DMS153 (cell line): ENCODE results near the gene FAM78A.
"Not testable (repeated sequence)": the region's sequence is repeated elsewhere in the genome, so short reads cannot be mapped to it uniquely, and the experiment has no call there.

ENCODE experiments used
- DNase-seq: peaks from one replicate; lab custom pipeline; 2025; lab: John Stamatoyannopoulos, UW

FAM78A gene

DNA sequence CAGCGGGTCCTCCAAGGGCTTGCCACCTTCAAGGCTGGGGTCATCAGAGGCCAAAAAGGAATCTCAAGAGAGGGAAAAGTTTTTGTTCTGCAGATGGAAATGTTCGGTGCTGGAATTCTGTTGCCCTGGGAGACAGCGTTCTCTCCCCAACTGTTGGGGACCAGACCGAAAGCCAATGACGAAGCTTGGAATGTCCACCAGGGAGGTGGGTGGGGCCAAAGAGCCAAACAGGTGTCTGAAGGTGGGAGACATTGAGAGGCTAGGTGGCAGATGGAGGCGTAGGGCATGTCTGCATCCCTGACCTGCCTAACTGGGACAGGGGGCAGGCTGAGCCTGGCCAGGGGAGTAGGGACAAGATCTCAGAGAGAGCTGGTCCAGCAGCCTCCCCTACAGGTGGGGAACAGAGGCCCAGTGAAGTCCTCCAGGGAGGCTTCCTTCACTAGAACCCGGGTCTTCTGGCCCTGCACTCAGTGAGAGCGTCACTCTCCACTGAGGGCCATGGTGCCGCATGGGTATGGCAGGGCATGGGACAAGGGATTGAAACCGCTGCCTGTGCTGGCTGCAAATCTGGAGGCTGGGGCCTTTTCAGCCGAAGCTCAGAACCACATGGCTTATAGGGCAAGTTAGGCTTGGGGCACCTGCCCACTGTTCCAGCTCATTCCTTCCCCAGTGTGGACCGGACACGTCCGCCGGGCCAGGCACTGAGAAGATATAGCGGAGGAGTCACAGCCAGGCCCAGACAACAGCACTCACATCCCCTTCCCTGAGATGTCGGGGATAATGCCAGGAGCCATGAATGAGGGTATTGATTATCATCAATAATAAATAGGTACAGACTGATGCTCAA is 5.0 kb upstream of the FAM78A start:
- DNase-seq, result no peak

DNA sequence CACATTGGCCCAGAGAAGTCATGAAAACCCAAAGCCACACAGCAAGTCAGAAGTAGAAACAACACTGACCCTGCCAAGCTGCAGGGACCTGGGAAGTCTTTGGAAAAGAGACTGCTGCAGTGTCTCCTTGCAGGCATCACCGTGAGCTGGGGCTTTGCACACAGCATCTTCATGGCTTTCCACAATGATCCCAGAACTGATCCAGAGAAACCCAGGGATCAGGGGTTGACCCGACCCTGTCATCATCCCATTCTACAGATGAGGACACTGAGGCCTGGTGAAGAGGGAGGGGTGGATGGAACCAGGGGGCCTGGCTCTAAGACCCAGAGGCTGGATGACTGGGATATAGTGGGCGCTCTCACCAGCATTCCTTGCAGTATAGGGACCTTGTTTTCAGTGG is 4.3 kb upstream of the FAM78A start:
- no peak for DNase-seq

DNA sequence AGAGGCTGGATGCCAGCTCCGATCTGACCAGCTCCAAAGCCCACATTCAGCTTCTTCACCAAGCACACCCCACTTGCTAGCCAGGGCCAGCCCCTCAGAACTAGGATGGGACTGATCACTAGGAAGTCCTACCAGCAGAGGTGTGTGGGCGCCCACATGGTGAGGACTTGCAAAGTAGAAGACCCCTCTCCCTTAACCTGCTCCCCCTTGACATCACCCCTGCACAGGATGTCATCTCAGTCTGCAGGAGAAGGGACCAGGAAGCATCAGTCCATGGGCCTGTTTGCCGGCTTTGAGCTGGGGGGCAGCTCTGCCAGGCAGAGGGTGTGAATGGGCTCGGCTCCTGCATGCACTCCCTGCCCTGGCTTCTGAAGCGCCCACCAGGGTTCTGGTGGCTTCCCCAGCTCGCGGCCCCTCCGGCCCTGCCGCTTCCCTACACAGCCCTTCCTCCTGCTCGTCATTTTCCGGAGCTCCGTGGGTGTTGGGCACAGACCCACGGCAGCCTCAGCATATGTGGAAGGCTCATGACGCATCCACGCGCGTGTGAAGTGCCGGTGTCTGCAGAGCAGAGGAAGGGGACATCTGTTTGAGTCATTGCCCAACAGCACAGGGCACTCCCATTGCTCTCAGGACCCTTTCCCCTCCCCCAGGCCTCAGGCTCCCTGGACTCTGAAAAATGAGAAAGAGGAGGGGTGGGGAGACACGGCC is 3.7 kb upstream of the FAM78A start:
- no peak for DNase-seq

DNA sequence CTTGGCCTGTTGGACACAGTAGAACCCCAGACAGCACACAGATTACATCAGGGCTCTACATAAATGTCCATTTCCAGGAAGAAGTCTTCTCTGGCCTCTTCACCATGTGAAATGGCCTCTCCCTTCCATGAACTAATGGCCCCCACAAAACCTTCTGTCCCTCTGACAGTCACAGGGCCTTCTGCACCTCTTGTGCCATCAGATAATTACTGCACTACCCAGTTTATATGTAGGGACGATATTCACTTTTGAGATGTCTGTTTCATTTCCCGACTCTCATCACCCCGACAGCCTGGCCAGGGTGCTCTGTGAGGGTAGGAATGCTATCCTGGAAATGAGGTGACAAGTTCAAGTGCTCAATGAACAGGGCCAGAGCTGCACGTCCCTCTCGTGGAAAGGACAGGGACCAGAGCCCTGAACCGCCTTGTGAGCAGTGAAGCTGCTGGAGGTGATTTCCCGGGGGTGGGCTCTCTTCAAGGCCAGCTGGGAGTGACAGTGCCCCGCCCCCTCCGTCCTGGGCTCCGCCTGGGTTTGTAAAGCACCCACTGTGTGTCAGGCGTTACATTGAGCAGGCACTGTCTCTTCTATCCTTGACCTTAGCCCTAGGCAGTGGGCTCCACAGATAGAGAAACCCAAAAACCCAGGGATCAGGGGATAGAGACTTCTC is 3.0 kb upstream of the FAM78A start:
- no peak for DNase-seq

DNA sequence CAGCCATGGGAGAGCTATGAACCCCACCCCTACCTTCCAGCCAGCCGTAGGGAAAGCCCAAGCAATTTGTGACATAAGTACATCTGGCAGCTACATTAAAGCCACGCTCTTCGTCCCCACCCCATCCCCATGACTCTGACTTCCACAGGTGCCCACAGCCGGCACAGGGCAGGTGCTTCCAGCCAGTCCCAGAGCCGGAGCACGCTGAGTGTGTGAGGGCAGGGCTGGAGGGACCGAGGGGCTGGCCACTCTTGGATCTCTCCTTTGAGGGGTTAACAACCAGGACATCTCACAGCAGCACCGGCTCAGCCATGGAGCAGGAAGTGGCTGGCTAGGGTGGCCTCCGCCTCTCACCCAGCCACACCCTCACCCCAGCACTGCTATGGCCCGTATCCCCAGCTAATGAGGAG is 2.4 kb upstream of the FAM78A start:
- no peak for DNase-seq

DNA sequence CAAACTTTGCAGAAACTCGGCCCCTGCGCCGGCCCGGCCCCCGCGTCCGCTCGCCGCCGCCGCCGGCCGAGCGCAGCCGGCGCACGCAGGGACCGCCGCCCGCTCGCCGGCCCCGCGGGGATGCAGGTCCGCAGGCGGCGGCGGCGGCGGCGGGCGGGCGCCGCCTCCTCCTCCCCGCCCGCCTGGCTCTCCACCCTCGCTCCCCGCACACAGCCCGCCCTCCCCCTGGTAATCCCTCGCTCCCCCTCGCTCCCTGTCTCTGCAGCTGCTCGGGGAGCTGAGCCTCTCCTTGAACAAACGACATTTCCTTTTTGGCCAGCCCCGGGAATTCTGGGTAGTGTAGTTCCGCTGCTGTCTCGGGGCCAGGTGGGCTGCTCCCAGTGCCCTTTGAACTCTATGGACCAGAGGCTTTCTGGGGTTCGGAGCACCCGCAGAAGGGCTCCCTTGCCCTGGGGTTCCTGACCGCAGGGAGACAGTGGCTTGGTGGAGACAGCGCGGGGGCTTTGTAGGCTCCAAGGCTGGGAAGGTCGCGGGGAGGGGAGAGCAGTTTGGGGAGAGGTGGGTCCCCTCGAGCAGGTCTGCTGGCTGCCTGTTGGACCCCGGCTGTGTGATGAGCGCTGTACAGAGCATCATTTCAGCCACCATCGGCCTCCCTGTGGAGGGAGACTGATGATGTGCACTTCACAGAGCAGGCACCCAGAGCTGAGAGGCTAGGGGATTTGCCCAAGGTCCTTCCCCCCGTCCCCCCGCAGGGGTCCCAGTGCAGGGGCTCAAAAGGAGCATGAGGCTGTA is 1.8 kb upstream of the FAM78A start:
- peak; percentile 65 for DNase-seq

DNA sequence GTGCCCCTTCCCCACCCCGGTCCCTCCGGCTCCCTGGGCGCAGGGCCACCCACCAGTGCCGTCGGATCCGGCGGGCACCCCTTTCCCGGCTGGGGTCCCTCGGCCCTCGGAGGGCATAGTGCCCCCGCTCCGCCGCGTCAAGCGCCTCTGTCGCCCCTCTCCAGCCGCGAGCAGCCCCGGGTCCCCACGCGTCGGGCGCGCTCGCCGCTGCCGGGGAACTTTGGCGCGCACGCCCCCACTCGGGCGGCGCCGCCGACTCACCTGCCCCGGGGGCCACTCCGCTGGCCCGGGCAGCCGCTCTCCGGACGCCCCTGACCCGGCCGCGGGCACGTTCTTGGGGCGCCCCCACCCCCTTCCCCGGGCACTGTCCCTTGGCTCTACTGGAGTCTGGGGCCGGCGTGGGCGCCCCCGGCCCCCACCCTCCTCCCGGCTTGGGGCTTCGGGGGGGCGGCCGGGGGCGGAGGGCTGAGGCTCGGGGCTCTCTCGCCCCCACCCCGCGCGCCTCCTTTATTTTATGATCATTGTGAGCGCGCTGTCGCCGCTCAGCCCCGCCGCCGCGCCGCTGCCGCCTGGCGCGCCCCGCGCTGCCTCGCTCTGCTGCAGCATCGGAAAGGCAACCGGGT is 1.1 kb upstream of the FAM78A start:
- DNase-seq, result no peak

DNA sequence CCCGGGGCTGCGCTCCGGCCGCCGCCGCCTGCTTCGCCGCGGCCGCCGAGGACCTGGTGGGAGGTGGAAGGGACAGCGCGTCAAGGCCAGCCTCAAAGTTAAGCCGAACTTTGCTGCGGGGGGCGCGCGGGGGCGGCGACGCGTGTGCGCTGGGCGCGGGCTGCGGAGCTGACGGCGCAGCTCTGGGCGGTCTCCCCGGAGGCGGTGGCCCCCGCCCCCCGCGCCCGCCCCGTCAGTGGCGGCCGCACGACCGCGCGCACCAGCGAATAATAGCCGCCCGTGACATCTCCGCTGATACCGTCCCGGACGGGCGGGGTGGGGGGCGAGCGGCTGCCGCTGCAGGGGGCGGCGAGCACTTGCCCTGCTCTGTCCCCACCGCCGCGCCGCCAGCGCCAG is 579 bp upstream of the FAM78A start:
- no peak for DNase-seq

DNA sequence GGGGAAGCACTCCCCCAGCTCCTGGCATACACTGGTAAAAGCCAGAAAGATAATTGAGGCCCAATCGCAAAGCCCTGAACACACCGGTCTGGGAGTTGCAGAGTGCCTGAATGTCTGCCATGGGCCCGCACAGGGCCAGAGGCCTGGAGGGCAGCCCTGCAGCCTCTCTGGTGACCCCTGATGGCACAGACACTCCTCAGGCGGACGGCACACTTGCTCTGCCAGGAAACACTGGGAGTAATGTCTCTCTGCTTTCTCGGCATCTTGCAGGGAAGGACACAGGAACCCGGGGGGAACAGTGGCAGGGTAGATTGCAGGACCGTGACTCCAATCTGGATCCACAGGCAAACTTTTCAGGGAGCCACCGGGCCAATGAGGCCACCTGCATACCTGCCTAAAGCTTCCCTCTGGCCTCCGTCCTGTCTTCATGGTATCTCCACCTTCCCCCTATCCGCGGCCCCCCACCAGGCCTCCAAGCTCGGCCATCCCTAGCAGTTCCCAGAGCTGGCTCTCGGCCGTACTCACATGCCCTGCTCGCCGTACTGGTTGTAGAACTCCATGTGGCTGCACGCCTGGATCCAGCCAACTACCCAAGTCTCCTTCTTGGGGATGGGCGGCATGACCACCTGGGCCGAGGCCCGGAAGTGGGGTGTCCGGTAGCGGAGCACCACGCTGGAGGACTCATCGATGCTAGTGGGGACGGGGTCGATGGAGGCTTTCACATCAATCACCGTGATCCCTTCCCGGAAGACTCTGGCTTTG is 797 bp downstream of the FAM78A start:
- DNase-seq, result no peak

DNA sequence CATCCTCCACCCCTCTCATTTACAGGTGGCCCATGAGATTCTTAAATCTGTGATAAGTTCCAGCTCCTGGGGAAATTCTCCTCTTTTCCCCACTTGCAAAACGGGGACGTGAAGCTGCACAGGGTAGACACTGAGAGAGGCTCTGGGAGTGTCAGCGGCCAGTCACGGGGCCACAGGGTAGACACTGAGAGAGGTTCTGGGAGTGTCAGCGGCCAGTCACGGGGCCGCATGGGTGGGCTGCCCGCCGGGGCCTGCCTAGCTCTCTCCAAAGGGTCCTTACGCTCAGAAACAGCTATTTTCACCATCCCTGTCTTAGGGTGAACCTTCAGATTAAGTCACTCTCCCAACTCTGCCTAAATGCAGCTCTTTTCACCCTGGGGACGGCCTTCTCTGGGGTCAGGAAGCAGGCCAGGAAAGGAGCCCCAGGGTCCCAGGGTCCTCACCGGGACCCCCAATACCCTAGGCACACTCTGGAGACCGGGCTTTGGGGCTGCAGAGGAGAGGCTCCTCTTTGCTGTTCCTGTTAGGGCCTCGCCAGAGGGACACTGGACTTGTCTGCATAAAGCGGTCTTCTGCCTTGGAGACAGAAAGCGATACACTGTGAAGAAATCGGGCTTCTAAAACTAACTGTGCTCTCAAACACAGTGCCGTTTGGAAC is 1.5 kb downstream of the FAM78A start:
- DNase-seq, result no peak

DNA sequence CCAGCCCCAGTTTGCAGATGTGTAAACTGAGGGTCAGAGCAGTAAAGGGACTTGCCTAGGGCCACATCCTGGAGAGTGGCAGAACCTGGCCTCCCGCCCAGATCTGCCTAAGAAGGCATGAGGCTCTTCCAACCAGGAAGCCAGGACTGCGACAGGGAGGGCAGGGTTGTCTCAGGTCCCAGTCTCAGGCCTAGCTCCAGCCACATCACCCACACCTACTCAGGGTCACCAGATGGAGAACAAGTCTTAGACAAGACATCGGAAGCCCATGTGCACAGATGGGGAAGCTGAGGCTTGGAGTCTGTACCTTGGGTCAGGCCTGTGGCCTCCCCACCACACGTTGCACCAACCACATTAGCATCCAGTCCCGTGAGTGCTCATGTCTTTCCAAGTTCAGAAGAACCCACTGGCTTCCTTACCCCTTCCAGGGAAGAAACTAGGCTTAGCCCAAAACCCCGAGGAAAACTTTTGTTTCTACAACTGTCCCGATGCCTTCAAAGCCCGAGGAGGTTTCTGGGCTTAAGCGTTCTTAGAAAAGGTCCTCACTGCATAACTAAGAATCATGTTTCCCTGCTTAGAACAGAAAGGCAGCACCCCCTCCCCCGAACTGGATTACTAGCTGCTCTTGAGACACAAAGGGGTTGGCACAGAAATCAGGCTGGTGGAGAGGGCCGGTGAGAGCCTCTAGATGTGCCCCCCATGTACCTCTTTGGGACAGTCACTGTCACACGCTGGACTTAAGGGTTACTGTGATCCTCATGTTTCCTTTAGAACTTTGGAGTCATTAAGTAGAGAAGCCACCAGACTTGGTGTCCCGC is 2.2 kb downstream of the FAM78A start:
- DNase-seq, result no peak

DNA sequence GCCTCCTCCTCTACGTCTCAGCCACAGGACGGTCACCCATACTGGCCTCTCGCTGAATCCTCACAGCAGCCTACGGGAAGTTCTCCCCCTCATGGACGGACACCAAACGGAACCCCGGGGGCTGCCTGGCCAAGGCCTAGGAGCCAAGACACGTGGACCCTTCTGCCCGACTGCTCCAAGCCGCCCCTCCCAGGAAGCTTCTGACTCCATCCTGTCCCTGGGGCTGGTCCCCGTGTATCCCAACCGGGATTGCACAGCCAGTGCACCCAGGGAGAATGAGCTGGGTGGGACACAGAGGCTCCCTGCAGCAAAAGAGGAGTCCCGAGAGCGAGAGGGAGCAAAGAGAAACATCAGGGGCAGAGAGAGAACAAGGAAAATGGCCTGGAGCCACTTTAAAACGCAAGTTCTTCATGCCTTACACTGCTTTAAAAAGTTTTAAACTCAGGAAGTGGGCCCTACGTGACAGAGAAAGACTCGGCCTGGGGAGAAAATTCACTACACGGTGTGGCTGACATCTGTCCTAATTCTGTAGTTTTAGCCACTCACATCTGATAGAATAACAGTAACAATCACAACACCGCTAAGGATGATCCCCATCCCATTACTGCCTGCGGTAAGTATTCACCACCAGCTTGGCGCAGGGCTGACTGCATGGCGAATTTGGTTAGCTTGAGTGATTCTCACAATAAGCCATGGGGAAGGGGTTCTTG is 3.0 kb downstream of the FAM78A start:
- no peak for DNase-seq

DNA sequence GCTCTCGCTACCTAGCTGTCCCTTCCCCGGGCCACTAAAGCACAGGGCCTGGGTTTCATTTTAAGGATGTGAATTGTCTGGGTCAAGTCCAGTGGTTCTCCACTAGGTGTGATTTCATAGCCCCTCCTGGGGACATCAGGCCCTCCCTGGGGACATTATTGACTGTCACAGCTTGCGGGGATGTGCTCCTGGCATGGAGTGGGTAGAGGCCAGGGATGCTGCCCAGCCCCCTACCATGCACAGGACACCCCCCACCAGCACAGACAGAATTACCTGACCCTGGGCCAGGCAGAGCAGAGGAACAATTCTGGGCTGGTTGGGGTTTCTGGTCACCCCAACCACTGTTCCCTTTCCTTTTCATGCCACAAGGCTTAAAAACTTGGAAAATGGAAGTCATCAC is 4.1 kb downstream of the FAM78A start:
- DNase-seq, result no peak

DNA sequence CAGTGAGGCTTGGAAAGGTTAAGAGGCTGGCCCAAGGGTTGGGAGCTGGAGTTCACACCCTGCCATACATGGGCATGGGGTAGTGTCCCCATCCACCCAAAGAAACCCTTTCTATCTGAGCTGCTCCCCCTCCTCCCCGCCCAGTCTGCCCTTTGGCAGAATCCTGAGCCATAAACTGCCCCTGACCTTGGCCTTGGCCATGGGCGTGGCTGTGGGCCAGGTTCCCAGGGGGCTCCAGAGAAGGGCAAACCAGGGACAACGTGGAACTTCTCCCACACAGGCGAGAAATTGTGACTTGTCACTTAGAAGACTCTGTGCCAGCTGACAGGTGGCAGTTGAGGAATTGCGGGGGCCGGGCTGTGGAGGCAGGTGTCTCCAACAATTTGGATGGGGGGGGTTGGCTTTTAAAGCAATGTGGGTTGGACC is 4.8 kb downstream of the FAM78A start:
- DNase-seq, result no peak

DNA sequence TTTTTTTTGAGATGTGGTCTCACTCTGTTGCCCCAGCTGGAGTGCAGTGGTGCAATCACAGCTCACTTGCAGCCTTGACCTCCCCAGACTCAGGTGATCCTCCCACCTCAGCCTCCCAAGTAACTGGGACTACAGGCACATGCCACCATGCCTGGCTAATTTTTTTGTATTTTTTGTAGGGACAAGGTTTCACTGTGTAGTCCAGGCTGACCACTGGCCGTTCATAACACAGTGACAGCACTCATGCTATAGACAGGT is 5.4 kb downstream of the FAM78A start:
- DNase-seq, result not testable (repeated sequence)

DNA sequence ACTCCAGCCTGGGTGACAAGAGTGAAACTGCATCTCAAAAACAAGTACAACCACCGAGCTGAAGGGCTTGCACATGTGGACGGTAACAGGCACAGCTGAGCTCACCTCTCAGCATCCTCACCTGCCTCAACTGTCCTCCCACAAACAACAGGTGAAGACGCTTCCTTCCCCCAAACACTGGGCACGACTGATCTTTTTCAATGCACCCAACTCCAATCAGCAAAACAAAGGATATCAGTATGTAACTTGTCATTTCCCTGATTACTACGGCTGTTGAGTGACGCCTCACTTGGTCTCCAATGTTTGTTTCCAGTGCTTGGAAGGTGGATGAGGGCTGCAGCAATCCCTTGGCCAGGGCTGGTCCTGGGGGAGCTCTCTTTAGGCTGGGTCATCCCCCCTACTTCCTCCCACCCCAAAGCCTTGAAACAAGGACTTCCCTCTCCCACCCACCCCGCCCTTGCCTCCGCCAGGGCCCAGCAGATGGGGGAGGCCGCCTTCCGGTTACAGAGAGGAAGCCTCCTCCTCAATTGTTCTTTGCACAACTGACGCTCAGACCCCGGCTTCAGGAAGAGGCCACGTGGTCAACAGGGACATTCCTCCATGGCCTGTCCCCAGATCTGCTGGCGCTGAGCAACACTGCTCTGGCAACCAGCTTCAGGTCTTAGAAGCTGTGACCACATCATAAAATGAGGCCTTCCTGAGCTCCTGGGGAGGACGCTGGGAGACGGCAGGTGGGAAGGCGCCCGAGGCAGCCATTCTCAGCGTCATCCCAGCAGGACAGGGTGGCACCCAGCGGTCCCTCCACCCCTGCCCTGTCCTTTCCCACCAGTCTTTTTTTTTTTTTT is 5.9 kb downstream of the FAM78A start:
- no peak for DNase-seq

DNA sequence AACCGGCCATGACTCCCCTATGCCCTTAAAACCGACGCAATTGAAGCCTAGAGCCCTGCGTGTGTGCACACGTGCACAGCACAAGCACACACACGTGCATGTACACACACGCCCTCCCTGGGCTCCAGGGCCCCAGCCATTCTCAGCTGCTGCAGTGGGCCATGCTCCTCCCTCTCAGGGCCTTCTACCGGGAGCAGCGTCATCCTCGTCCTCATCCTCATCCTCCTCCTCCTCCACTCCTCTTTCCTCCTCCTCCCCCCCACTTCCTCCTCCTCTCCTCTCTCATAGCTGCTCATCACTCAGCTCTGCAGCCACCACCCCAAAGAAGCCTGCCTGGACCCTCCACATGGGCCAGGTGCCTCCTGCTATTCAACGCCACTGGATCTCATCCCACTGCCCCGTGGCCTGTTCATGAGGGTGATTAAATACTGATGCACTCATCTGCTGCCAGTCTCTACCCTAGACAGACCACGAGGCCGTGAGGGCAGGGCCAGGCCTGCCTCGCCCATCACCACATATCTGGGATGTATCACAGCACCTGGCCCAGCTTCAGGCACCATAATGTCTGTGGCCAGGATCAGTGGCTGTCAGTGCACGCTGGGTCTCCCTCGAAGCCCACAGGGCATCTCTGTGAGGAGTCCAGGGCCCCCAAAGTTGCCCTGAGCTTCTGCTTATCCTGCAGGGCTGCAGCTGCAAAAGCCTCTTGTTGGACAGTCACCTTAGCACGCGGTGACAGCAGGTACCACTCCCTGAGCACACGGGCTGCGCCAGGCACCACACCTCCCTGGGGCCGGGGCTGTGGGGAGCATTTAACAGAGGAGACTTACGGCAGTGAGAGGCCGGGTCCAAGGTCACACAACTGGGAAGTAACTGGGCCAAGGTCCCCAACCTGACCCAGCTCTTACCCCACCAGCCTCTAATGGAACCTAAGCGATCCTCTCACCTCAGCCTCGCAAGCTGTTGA is 9.8 kb downstream of the FAM78A start:
- no peak for DNase-seq
